ENCODE data around the gene CAMTA2. TPM values are rescaled to one million over a fixed set of nuclear protein-coding genes. Genes with fewer than 3 reads are reported as not detected.

CAMTA2 gene
- total and polyA plus RNA-seq, 2 experiments from 2014 or later: 4.4 to 8.7 TPM

GRCh38 chr17:4932756-4933155 is 54.7 kb downstream of the CAMTA2 start:
- no peaks in the 10 kb centered on the region for H3K27me3 ChIP-seq (ENCODE audit: insufficient read depth)
- H3K36me3 ChIP-seq (ENCODE audit: insufficient read depth): no peaks in the 10 kb centered on the region; the same call in 1 of the 2 replicates
- no peak for DNase-seq (ENCODE audit: low spot score)
- H3K4me1 Mint-ChIP-seq: peaks cover 15% of the 10 kb centered on the region
- no peak overlapping the region for H3K4me2 ChIP-seq
- peaks cover 38% of the 10 kb centered on the region for H3K36me3 Mint-ChIP-seq (ENCODE audit: low read depth)
- no peaks in the 10 kb centered on the region for H3K9me2 ChIP-seq (ENCODE audit: insufficient read depth)
- H3K4me1 ChIP-seq (ENCODE audit: insufficient read depth): no peaks in the 10 kb centered on the region
- 0 out of 2 replicates have a peak, but pooled peaks cover 4% of the 10 kb centered on the region for H3F3A ChIP-seq (replicated peaks; ENCODE audit: low read depth)
- H3K9me3 Mint-ChIP-seq: no peaks in the 10 kb centered on the region
- no peak overlapping the region for H3K4me3 ChIP-seq
- no peak overlapping the region for H3K27ac Mint-ChIP-seq
- TF ChIP-seq ZNF331 (CRISPR knock-in tag; IDR thresholded peaks at IDR 0.05; ENCODE audit: low read depth): no peak
- TF ChIP-seq REST (IDR thresholded peaks at IDR 0.05; ENCODE audit: unreplicated experiment): no peak
- TF ChIP-seq JUNB (IDR thresholded peaks at IDR 0.05; ENCODE audit: unreplicated experiment): no peak
- ATAC-seq: no peak
- peaks cover 10% of the 10 kb centered on the region for H3K27me3 Mint-ChIP-seq (ENCODE audit: insufficient read depth, low read depth, poor library complexity)
- no peaks in the 10 kb centered on the region for H4K20me1 ChIP-seq (replicated peaks; ENCODE audit: insufficient read depth)
- H3K4me3 Mint-ChIP-seq: no peak overlapping the region
- H3K79me2 ChIP-seq (replicated peaks; ENCODE audit: insufficient read depth): no peaks in the 10 kb centered on the region
- H2AFZ ChIP-seq: no peak overlapping the region
- H3K27ac ChIP-seq (ENCODE audit: low read depth): no peak overlapping the region

- Histone ChIP-seq H3K27me3 (ENCODE audit: insufficient read depth) (no peaks in the 10 kb centered on the region), H3K27ac (ENCODE audit: low read depth) (no peak within 1 kb of the TSS), H3K79me2 (replicated peaks; ENCODE audit: insufficient read depth) (no peaks in the 10 kb centered on the region), H2AFZ (no peak within 1 kb of the TSS), H3F3A (replicated peaks; ENCODE audit: low read depth) (peaks cover 7% of the 10 kb centered on the region; the same call in 1 of the 2 replicates), H3K4me1 (ENCODE audit: insufficient read depth) (no peaks in the 10 kb centered on the region), H3K4me2 (no peak within 1 kb of the TSS), H3K9me2 (ENCODE audit: insufficient read depth) (no peaks in the 10 kb centered on the region), H3K36me3 (ENCODE audit: insufficient read depth) (no peaks in the 10 kb centered on the region), H4K20me1 (replicated peaks; ENCODE audit: insufficient read depth) (no peaks in the 10 kb centered on the region), H3K4me3 (no peak within 1 kb of the TSS)
- Mint-ChIP-seq H3K27me3 (ENCODE audit: insufficient read depth, low read depth, poor library complexity) (peaks cover 8% of the 10 kb centered on the region), H3K4me1 (peaks cover 15% of the 10 kb centered on the region), H3K9me3 (no peaks in the 10 kb centered on the region), H3K27ac (0 out of 2 replicates have a peak within 1 kb of the TSS, but pooled peaks have one; percentile 41), H3K4me3 (no peak within 1 kb of the TSS; the same call in 2 of the 3 replicates), H3K36me3 (ENCODE audit: low read depth) (peaks cover 31% of the 10 kb centered on the region)
- ATAC-seq: no peak
- no peak for DNase-seq (ENCODE audit: low spot score)
- no peak for TF ChIP-seq REST (IDR thresholded peaks at IDR 0.05; ENCODE audit: unreplicated experiment)
- TF ChIP-seq ZNF114 (CRISPR knock-in tag; IDR thresholded peaks at IDR 0.05): no peak
- no peak for TF ChIP-seq EZH2phosphoT487 (IDR thresholded peaks at IDR 0.05; ENCODE audit: unreplicated experiment)
- no peak for TF ChIP-seq POLR2AphosphoS5 (IDR thresholded peaks at IDR 0.05; ENCODE audit: low read depth)
- no peak for TF ChIP-seq STAT1 (IDR thresholded peaks at IDR 0.05; ENCODE audit: unreplicated experiment)
- TF ChIP-seq JUNB (IDR thresholded peaks at IDR 0.05; ENCODE audit: unreplicated experiment): no peak
- no peak for TF ChIP-seq ETS1 (IDR thresholded peaks at IDR 0.05)
Measured at GRCh38 chr17:4931963-4932362, 55.5 kb downstream of the CAMTA2 start, which contains the start of gene GP1BA. TSS of gene GP1BA (plus strand) at chr17:4932277. CDS start at chr17:4932605, 328 bp downstream.

Measured in GM23338 (cell line).